Colonic mucosa (tissue), 4 donors: ENCODE measurements around the gene CPA4. TPM values are rescaled to one million over a fixed set of nuclear protein-coding genes. Genes with fewer than 3 reads are reported as not detected.
"Not testable (repeated sequence)": the region's sequence is repeated elsewhere in the genome, so short reads cannot be mapped to it uniquely, and the experiment has no call there.

Experiments used
- DNase-seq: peaks from one replicate; pipeline ENCODE4 v3.0.0-alpha.2; 2020
- H3K27ac ChIP-seq: fragments of 200-600 bp; one replicate; pipeline ENCODE4 v1.8.0; 2021
- H3K27me3 ChIP-seq: fragments of 200-600 bp; one replicate; pipeline ENCODE4 v1.8.0; 2021
- H3K36me3 ChIP-seq: fragments of 200-600 bp; one replicate; pipeline ENCODE4 v1.8.0; 2021
- H3K4me1 ChIP-seq: fragments of 200-600 bp; one replicate; pipeline ENCODE4 v1.8.0; 2021; ENCODE audit warnings: mild to moderate bottlenecking
- H3K4me3 ChIP-seq: fragments of 200-600 bp; one replicate; pipeline ENCODE4 v1.8.0; 2021
- H3K9ac ChIP-seq, 2 donors: one replicate each; pipeline ENCODE4 v1.7.0; 2013; ENCODE audit warnings: control low read depth in 2 of 2, low read depth in 2 of 2, low read length in 2 of 2
- H3K9me3 ChIP-seq: fragments of 200-600 bp; one replicate; pipeline ENCODE4 v1.8.0; 2021
- intact Hi-C: fragments of 100-400 bp; cut with DNase I; formaldehyde crosslinking; loops from one replicate; pipeline ENCODE4 v1.14.1; 2022
- total RNA-seq, 2 donors: library from RNA; stranded (reverse); fragmentation: NEBNext Ultra II Directional in 1 of 2; extraction: Animal tissue kit (Norgen Biotek cat#: 25700) in 1 of 2; gene quantifications; one replicate each; pipeline ENCODE4 v1.2.1, GENCODE V29; 2021
- TF ChIP-seq, protein P1 (sequence below): fragments of 200-600 bp; IDR thresholded peaks from one replicate; pipeline ENCODE4 v1.8.0; 2022; ENCODE audit warnings: antibody characterized with exemption, mild to moderate bottlenecking
- donor health status: healthy.
- donor health status: DM: no; HTN: no; CAD: no.
- donor health status: DM: no; HTN: no; CAD: no.

Gene CPA4, protein sequence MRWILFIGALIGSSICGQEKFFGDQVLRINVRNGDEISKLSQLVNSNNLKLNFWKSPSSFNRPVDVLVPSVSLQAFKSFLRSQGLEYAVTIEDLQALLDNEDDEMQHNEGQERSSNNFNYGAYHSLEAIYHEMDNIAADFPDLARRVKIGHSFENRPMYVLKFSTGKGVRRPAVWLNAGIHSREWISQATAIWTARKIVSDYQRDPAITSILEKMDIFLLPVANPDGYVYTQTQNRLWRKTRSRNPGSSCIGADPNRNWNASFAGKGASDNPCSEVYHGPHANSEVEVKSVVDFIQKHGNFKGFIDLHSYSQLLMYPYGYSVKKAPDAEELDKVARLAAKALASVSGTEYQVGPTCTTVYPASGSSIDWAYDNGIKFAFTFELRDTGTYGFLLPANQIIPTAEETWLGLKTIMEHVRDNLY
- not detected for total RNA-seq

DNA sequence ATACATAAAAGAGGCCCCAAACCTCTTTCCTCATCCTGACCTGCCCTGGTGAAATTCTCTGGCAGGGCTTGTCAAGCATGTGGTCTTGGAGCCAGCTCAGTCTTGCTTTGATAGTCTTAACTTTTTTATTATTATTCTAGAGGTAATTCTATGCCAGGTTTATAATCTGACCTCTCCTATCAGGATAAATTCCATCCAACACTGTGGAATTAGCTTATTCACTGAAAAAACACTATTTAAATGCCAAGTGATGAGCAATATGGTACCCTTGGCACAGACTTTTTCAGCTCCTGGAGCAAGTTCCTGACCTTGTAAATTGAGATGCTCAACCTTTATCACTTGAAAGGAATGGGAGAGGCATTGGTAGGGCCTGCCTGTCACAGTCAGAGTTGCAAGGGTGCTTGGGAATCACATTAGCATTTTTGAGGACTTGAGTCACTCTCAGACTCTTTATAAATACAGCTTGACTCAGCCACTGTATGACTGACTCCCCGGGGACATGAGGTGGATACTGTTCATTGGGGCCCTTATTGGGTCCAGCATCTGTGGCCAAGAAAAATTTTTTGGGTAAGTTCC is at the start of gene CPA4:
Gene CPA4, plus strand, starts transcription at position 480 of the 576 bp plus-strand sequence. Its CDS starts 20 bp downstream, at position 500.
- no peak within 1 kb of the TSS for H3K9ac ChIP-seq
- DNase-seq, result no peak
- H3K27me3 ChIP-seq, result no peaks in the 10 kb centered on the region
- H3K36me3 ChIP-seq, result no peaks in the 10 kb centered on the region
- no peaks in the 10 kb centered on the region for H3K4me1 ChIP-seq
- H3K27ac ChIP-seq, result no peak within 1 kb of the TSS
- TF ChIP-seq, protein P1, sequence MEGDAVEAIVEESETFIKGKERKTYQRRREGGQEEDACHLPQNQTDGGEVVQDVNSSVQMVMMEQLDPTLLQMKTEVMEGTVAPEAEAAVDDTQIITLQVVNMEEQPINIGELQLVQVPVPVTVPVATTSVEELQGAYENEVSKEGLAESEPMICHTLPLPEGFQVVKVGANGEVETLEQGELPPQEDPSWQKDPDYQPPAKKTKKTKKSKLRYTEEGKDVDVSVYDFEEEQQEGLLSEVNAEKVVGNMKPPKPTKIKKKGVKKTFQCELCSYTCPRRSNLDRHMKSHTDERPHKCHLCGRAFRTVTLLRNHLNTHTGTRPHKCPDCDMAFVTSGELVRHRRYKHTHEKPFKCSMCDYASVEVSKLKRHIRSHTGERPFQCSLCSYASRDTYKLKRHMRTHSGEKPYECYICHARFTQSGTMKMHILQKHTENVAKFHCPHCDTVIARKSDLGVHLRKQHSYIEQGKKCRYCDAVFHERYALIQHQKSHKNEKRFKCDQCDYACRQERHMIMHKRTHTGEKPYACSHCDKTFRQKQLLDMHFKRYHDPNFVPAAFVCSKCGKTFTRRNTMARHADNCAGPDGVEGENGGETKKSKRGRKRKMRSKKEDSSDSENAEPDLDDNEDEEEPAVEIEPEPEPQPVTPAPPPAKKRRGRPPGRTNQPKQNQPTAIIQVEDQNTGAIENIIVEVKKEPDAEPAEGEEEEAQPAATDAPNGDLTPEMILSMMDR, result no peak
- no peak within 1 kb of the TSS for H3K4me3 ChIP-seq
- H3K9me3 ChIP-seq, result no peaks in the 10 kb centered on the region
- intact Hi-C loops, result no loop called here

DNA sequence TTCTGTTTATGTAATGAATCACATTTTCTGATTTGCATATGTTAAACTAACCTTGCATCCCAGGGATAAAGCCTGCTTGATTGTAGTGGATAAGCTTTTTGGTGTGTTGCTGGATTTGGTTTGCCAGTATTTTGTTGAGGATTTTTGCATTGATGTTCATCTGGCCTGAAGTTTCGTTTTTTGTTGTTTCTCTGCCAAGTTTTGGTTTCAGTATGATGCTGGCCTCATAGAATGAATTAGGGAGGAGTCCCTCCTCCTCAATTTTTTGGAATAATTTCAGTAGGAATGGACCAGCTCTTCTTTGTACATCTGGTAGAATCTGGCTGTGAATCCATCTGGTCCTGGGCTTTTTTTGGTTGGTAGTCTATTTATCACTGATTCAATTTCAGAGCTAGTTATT is 49.5 kb upstream of the CPA4 start:
- DNase-seq, H3K4me1 ChIP-seq, H3K27ac ChIP-seq, H3K4me3 ChIP-seq, H3K27me3 ChIP-seq, H3K36me3 ChIP-seq, H3K9me3 ChIP-seq, H3K9ac ChIP-seq: not testable (repeated sequence)
- intact Hi-C loops, result loop anchor here (5.0 kb wide), 1 partner anchor 319 kb away; no protein-coding TSS in a partner anchor

DNA sequence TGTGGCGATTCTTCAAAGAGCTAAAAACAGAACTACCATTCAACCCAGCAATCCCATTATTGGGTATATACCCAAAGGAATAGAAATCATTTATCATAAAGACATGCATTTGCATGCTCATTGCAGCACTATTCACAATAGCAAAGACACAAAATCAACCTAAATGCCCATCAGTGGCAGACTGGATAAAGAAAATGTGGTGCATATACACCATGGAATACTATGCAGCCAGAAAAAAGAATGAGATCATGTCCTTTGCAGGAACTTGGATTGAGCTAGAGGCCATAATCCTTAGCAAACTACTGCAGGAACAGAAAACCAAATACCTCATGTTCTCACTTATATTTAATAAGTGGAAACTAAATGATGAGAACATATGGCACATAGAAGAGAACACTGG is 46.5 kb upstream of the CPA4 start:
- DNase-seq, H3K36me3 ChIP-seq, H3K27ac ChIP-seq, H3K4me3 ChIP-seq, intact Hi-C loops, H3K27me3 ChIP-seq, H3K9ac ChIP-seq, H3K9me3 ChIP-seq, H3K4me1 ChIP-seq: not testable (repeated sequence)

DNA sequence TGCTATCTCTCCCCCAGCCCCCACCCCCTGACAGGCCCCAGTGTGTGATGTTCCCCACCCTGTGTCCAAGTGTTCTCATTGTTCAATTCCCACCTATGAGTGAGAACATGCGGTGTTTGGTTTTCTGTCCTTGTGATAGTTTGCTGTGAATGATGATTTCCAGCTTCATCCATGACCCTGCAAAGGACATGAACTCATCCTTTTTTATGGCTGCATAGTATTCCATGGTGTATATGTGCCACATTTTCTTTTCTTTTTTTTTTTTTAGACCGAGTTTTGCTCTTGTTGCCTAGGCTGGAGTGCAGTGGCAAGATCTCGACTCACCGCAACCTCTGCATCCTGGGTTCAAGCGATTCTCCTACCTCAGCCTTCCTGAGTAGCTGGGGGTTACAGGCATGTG is 44.1 kb upstream of the CPA4 start:
- H3K4me3 ChIP-seq, H3K27ac ChIP-seq, DNase-seq, intact Hi-C loops, H3K9me3 ChIP-seq, H3K27me3 ChIP-seq, H3K36me3 ChIP-seq, H3K9ac ChIP-seq, H3K4me1 ChIP-seq: not testable (repeated sequence)

DNA sequence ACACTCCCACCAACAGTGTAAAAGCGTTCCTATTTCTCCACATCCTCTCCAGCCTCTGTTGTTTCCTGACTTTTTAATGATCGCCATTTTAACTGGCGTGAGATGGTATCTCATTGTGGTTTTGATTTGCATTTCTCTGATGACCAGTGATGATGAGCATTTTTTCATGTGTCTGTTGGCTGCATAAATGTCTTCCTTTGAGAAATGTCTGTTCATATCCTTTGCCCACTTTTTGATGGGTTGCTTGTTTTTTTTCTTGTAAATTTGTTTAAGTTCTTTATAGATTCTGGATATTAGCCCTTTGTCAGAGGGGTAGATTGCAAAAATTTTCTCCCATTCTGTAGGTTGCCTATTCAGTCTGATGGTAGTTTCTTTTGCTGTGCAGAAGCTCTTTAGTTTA is 43.3 kb upstream of the CPA4 start:
- H3K36me3 ChIP-seq, H3K4me3 ChIP-seq, H3K9ac ChIP-seq, H3K27ac ChIP-seq, DNase-seq, H3K9me3 ChIP-seq, H3K4me1 ChIP-seq, intact Hi-C loops, H3K27me3 ChIP-seq: not testable (repeated sequence)

DNA sequence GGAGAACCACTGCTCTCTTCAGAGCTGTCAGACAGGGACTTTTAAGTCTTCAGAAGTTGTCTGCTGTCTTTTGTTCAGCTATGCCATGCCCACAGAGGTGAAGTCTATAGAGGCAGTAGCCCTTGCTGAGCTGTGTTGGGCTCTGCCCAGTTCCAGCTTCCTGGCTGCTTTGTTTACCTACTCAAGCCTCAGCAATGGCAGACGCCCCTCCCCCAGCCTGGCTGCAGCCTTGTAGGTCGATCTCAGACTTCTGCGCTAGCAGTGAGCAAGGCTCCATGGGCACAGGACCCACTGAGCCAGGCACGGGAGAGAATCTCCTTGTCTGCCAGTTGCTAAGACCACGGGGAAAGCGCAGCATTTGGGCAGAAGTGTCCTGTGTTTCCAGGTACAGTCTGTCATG is 38.4 kb upstream of the CPA4 start:
- H3K4me1 ChIP-seq, result no peaks in the 10 kb centered on the region
- DNase-seq, result no peak
- H3K9ac ChIP-seq, result no peak overlapping the region
- no peak overlapping the region for H3K4me3 ChIP-seq
- H3K36me3 ChIP-seq, result no peaks in the 10 kb centered on the region
- no peak overlapping the region for H3K27ac ChIP-seq
- no peaks in the 10 kb centered on the region for H3K27me3 ChIP-seq
- TF ChIP-seq, protein P1, result no peak
- intact Hi-C loops, result no loop called here
- no peaks in the 10 kb centered on the region for H3K9me3 ChIP-seq

DNA sequence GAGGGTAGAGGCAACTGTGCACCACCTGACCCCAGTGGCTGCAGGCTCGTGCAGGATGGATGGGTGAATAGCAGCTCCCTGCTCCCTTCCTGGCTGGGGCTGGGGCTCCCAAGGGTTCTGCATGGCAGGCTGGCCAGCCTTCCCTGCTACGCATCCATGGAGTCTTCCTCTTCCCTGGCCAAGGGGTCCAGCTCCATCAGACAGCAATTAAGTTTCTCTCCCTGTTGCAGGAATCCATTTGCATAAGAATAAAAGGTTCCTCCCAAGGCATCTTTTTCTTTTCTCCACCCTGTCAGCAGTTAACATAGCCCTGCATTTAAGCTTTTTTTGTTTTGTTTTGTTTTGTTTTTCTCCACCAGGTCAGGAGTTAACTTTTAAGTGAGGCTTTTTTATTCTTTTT is 36.3 kb upstream of the CPA4 start:
- Histone ChIP-seq H3K9me3 (no peaks in the 10 kb centered on the region), H3K4me3 (no peak overlapping the region), H3K4me1 (no peaks in the 10 kb centered on the region), H3K27me3 (no peaks in the 10 kb centered on the region), H3K36me3 (no peaks in the 10 kb centered on the region), H3K27ac (no peak overlapping the region), H3K9ac (no peak overlapping the region)
- TF ChIP-seq, protein P1, result no peak
- no peak for DNase-seq
- intact Hi-C loops, result no loop called here
